SW 1271 (cell line): ENCODE results near the gene UMOD.

Source experiments
- DNase-seq, 2 experiments: peaks; one replicate each; lab custom pipeline; 2025; lab: John Stamatoyannopoulos, UW

The UMOD gene

GRCh38 chr16:20352615-20353014 lies at the start of gene UMOD:
TSS of gene UMOD (minus strand) at chr16:20352715. CDS start at chr16:20350737, 1,978 bp downstream.
- no peak for DNase-seq

- no peak for DNase-seq
Observed at GRCh38 chr16:20401475-20402016, 49.0 kb upstream of the UMOD start.

DNA sequence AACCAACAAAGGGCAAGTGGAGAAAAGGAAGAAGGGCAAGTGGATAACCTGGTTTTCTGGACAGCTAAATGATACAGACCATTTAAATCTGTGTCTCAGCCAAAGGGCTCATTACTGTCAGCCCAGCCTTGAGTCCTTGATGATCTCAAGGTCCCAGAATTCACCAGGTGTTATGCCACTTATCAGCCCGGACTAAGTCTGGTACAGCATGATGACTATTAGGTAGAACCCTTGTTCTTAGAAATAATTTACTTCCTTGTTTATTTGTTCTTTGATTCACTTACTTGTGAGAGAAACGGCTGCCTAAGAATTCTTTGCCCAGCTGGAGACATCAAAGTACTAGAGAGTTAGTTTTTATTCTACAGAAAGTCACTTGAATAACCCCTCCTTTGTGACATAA lies 48.6 kb upstream of the UMOD start:
- no peak for DNase-seq

DNA sequence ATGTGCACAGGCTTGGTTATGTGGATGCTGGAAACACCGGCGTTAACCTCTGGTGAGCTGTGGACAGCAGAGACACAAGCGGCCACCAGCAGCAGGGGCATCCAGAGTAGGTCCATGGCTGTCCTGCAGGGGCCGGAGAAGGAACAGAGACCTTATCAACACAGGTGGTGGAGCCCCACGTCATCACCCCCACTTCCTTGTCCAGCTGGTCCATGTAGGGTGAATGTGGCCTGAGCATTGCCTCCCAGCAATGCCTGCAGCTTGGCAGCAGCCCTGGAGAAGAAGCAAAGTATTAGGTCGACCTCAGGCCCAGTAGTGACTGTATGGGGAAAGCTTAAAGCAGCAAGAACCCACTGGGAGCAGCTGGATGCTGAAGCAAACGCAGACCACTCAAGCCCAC lies 46.7 kb upstream of the UMOD start:
- no peak for DNase-seq

DNA sequence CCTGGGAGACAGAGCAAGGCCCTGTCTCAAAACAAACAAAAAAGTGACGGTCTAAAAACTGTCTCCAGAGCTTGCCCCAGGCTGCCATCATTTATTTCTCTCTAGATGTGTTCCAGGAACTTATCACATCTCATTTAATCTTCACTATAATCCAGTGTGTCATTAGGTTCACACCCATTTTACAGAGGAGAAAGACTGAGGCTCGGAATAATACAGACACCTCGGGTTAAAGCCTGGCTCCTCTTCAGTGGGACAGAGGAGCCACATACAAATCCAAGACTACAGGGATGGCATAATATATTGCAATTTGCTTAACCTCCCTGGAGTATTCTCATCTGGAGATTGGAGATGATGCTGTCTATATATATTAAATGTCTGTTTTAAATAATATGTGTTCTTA lies 46.1 kb upstream of the UMOD start:
- no peak for DNase-seq

- no peak for DNase-seq
Observed at GRCh38 chr16:20397468-20398074, 45.1 kb upstream of the UMOD start.

GRCh38 chr16:20396846-20397467 lies 44.4 kb upstream of the UMOD start:
- no peak for DNase-seq

- no peak for DNase-seq
Observed at GRCh38 chr16:20395946-20396345, 43.4 kb upstream of the UMOD start.

GRCh38 chr16:20393801-20394577 lies 41.5 kb upstream of the UMOD start:
- DNase-seq, result no peak

- no peak for DNase-seq
Observed at GRCh38 chr16:20391045-20391444, 38.5 kb upstream of the UMOD start.

- no peak for DNase-seq
Observed at GRCh38 chr16:20388854-20389253, 36.3 kb upstream of the UMOD start.

DNA sequence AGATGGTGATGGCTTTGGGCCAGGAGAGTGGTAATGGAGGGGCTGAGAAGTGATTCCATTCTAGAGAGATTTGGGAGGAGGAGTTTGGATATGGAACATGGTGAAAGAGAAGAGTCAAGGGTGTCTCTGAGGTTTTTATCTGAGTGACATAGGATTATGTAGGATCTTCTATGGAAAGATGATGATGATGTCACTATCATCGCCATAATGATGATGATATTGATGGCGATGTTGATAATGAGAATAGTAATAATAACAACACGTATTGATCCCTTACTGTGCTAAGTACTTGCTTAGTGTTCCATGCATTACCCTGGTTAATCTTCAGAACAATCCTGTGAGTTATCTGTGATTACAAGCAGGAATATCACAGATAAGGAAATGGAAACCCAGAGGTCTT lies 35.5 kb upstream of the UMOD start:
- DNase-seq, result no peak

DNA sequence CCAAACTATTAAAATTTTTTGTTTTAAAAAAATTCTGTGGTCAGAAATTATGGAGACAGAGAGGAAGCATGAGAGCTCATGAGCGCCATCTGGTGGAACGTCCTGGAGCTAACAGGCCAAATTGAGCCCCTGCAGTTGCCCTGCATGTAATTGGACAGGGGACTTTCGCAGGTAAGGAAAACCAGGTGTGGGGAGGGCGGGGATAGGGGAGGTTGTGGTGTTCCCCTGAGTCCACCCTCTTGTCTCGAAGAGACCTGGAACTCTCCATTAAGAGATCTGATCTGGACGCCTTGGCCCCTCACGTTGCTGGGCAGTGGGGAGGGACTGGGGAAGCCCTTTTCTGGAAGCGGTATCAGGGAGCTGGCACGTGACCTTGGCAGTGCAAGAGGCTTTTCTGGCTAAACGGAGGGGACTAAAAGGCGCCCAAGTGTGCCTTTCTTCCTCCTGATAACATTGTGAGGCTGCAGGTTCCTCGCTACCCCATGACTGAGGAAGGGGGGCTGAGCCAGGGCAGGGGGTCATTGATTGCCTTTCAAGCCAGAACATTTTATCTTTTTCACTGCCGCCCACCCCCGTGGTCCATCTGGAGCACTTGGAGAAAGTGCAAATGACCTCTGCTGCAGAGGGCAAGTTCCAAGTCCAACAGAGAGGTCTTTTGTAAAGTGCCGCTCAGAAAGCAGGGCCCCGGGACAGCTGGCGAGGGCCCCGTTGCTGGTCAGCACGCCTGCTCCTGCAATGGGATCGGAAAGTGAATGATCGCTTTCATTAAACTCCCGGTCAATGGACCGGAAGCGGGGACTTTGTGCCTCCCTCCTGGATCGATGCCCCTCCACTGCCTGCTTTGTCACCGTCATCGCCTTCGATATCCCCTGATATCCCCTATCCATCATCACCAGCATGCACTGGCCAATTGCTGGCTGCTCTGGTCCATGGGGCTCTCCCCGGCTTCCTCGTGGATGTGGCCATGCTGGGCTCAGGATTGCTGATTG lies 33.6 kb upstream of the UMOD start:
- DNase-seq, result peak in 1 of 2 experiments; percentile 4

- peak in 1 of 2 experiments; percentile 41 for DNase-seq
Observed at GRCh38 chr16:20383106-20384029, 30.9 kb upstream of the UMOD start.

- no peak for DNase-seq
Observed at GRCh38 chr16:20382202-20382948, 29.9 kb upstream of the UMOD start.

- no peak for DNase-seq
Observed at GRCh38 chr16:20380782-20381181, 28.3 kb upstream of the UMOD start.

GRCh38 chr16:20377181-20377580 lies 24.7 kb upstream of the UMOD start:
- DNase-seq, result no peak

- DNase-seq, result no peak
Observed at GRCh38 chr16:20372701-20373100, 20.2 kb upstream of the UMOD start.

- DNase-seq, result no peak
Observed at GRCh38 chr16:20369452-20370054, 17.0 kb upstream of the UMOD start.
